Right lobe of liver (tissue), 4 donors: Measurements from ENCODE around the gene RSPO1.

Experiments used
- CTCF ChIP-seq, 4 donors: fragments of 200-600 bp in 3 of 4; fragments of 450-650 bp in 1 of 4; IDR thresholded peaks; one replicate each; pipeline versions ENCODE4 v1.5.1 to v1.8.0; 2016 to 2022; ENCODE audit warnings: antibody characterized with exemption in 4 of 4, mild to moderate bottlenecking in 2 of 4
- POLR2A ChIP-seq: fragments of 450-650 bp; IDR thresholded peaks from one replicate; pipeline ENCODE4 v1.6.1; 2017; ENCODE audit warnings: antibody characterized with exemption, mild to moderate bottlenecking
- donor health status: DM: no; HTN: no; CAD: no.
- donor health status: DM: no; HTN: no; CAD: no.
- donor health status: DM: no; HTN: yes; CAD: no.

DNA sequence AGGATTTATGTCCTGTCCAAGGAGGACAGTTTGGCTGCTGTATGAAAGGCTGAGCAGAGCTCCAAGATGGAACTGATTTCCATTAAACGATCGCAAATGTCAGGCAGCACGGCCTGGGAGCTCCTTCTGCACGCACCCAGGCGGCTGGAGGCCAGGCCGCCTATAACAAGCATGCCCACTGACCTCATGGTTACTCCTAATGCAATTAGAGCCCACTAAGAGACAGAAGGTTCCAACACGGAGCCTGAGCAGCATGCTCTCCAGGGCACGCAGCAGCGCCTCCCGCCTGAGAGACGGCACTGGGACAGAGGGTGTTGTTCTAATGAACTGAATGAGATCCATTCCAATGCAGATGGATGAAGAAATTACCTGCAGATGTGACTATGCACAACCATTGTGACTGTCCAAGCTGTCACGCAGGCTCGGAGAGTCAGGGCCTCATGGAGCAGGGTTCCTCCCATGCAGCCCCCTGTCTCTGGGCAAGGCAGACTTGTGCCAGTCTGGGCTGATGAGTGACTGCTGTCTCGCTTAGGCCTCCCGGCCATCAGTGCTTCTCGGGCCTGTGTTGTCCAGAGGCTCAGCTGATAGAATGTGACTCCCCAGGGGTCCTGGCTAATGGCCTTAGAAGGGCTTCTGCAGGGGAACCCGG lies 32.5 kb upstream of the RSPO1 start:
- TF ChIP-seq CTCF (IDR thresholded peaks at IDR 0.05) (no peak), POLR2A (no peak)
